GM21576 (cell line): ENCODE data around the gene CRB2.
A peak's percentile ranks its signal among the peaks of the same experiment; 100 is the strongest.

ENCODE experiments used
- ATAC-seq: cut with Tn5 transposase; IDR thresholded peaks from one replicate; pipeline ENCODE4 v1.9.1; 2021; ENCODE audit warnings: mild to moderate bottlenecking, moderate library complexity; ENCODE audit not compliant: unreplicated experiment

Gene CRB2

GRCh38 chr9:123346826-123347225 is 9.2 kb upstream of the CRB2 start:
- ATAC-seq = no peak

- no peak for ATAC-seq
Observed at GRCh38 chr9:123347289-123348060, 8.5 kb upstream of the CRB2 start.

GRCh38 chr9:123348317-123348992 is 7.5 kb upstream of the CRB2 start:
- ATAC-seq = no peak

- ATAC-seq = no peak
Observed at GRCh38 chr9:123349033-123349432, 7.0 kb upstream of the CRB2 start.

- ATAC-seq = peak; percentile 58
Observed at GRCh38 chr9:123349691-123350480, 6.1 kb upstream of the CRB2 start.

- no peak for ATAC-seq
Observed at GRCh38 chr9:123350590-123351310, 5.2 kb upstream of the CRB2 start.

GRCh38 chr9:123353041-123353440 is 3.0 kb upstream of the CRB2 start:
- no peak for ATAC-seq

- no peak for ATAC-seq
Observed at GRCh38 chr9:123353984-123354591, 1.9 kb upstream of the CRB2 start.

GRCh38 chr9:123354806-123355508 is 1.0 kb upstream of the CRB2 start:
- no peak for ATAC-seq

GRCh38 chr9:123356851-123357742 is 1.1 kb downstream of the CRB2 start:
- no peak for ATAC-seq

GRCh38 chr9:123357743-123358059 is 1.7 kb downstream of the CRB2 start:
- ATAC-seq = no peak

GRCh38 chr9:123358181-123358905 is 2.3 kb downstream of the CRB2 start:
- ATAC-seq = no peak

GRCh38 chr9:123359106-123359505 is 3.1 kb downstream of the CRB2 start:
- no peak for ATAC-seq

- ATAC-seq = no peak
Observed at GRCh38 chr9:123359546-123359945, 3.5 kb downstream of the CRB2 start.

- ATAC-seq = no peak
Observed at GRCh38 chr9:123360161-123361085, 4.4 kb downstream of the CRB2 start.

GRCh38 chr9:123361086-123361730 is 5.2 kb downstream of the CRB2 start:
- no peak for ATAC-seq
